ENCODE data around the gene PSAPL1. TPM values are rescaled to one million over a fixed set of nuclear protein-coding genes. Genes with fewer than 3 reads are reported as not detected.

The PSAPL1 gene
- total and polyA plus RNA-seq, 4 donors: not detected

DNA sequence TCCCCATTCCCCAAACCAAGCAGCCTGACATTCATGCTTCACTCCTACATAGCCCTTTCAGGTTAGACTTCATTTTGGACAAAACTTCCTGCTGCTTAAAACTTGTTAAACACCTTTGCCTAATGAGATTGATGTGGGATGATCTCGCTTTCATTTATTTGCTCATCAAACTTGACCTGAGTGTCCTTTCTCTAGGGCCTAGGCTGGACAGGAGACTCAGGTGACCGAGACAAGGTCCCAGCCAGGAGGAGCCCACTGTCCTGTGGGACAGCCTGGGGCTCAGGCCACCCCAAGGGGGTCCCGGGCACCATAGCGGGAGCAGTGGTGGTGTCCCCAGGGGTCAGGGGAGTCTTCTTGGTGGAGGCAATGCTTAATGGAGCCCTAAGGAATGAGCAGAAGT lies 23.7 kb upstream of the PSAPL1 start:
- Histone ChIP-seq H3K36me3 (ENCODE audit: control insufficient read depth in 4 of 4, insufficient read depth in 3 of 4, low read depth in 1 of 4, low read length in 3 of 4) (no peaks in the 10 kb centered on the region), H3K4me1 (ENCODE audit: control insufficient read depth in 4 of 4, insufficient read depth in 4 of 4, low read length in 3 of 4) (peaks cover 0 to 15% (median 8%) of the 10 kb centered on the region in 4 donors), H3K9me3 (ENCODE audit: control insufficient read depth in 4 of 4, low read length in 3 of 4) (no peaks in the 10 kb centered on the region), H3K27me3 (ENCODE audit: control insufficient read depth in 4 of 4, insufficient read depth in 4 of 4, low read length in 3 of 4) (no peaks in the 10 kb centered on the region), H3K9ac (ENCODE audit: low read depth in 1 of 2, low read length in 2 of 2) (no peak overlapping the region), H3K27ac (ENCODE audit: low read depth in 1 of 2, low read length in 2 of 2) (no peak overlapping the region), H3K4me3 (ENCODE audit: low read depth in 1 of 3, low read length in 3 of 3) (no peak overlapping the region)
- no peak for DNase-seq (ENCODE audit: low spot score)
- TF ChIP-seq HNF4A (conservative IDR thresholded peaks at IDR 0.05): no peak
- no peak for TF ChIP-seq FOXA2 (IDR thresholded peaks at IDR 0.05)
- TF ChIP-seq, protein P1, sequence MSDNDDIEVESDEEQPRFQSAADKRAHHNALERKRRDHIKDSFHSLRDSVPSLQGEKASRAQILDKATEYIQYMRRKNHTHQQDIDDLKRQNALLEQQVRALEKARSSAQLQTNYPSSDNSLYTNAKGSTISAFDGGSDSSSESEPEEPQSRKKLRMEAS (IDR thresholded peaks at IDR 0.05): no peak
- TF ChIP-seq EGR1 (IDR thresholded peaks at IDR 0.05; ENCODE audit: low read depth in 2 of 2): no peak
- no peak for TF ChIP-seq GABPA (IDR thresholded peaks at IDR 0.05 in 1 of 2, conservative IDR thresholded peaks at IDR 0.05 in 1 of 2)
- TF ChIP-seq JUND (IDR thresholded peaks at IDR 0.05): no peak
- no peak for TF ChIP-seq HNF4G (IDR thresholded peaks at IDR 0.05)
- TF ChIP-seq SP1 (IDR thresholded peaks at IDR 0.05): no peak
- TF ChIP-seq, protein P2, sequence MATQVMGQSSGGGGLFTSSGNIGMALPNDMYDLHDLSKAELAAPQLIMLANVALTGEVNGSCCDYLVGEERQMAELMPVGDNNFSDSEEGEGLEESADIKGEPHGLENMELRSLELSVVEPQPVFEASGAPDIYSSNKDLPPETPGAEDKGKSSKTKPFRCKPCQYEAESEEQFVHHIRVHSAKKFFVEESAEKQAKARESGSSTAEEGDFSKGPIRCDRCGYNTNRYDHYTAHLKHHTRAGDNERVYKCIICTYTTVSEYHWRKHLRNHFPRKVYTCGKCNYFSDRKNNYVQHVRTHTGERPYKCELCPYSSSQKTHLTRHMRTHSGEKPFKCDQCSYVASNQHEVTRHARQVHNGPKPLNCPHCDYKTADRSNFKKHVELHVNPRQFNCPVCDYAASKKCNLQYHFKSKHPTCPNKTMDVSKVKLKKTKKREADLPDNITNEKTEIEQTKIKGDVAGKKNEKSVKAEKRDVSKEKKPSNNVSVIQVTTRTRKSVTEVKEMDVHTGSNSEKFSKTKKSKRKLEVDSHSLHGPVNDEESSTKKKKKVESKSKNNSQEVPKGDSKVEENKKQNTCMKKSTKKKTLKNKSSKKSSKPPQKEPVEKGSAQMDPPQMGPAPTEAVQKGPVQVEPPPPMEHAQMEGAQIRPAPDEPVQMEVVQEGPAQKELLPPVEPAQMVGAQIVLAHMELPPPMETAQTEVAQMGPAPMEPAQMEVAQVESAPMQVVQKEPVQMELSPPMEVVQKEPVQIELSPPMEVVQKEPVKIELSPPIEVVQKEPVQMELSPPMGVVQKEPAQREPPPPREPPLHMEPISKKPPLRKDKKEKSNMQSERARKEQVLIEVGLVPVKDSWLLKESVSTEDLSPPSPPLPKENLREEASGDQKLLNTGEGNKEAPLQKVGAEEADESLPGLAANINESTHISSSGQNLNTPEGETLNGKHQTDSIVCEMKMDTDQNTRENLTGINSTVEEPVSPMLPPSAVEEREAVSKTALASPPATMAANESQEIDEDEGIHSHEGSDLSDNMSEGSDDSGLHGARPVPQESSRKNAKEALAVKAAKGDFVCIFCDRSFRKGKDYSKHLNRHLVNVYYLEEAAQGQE (IDR thresholded peaks at IDR 0.05): no peak
- TF ChIP-seq, protein P3, sequence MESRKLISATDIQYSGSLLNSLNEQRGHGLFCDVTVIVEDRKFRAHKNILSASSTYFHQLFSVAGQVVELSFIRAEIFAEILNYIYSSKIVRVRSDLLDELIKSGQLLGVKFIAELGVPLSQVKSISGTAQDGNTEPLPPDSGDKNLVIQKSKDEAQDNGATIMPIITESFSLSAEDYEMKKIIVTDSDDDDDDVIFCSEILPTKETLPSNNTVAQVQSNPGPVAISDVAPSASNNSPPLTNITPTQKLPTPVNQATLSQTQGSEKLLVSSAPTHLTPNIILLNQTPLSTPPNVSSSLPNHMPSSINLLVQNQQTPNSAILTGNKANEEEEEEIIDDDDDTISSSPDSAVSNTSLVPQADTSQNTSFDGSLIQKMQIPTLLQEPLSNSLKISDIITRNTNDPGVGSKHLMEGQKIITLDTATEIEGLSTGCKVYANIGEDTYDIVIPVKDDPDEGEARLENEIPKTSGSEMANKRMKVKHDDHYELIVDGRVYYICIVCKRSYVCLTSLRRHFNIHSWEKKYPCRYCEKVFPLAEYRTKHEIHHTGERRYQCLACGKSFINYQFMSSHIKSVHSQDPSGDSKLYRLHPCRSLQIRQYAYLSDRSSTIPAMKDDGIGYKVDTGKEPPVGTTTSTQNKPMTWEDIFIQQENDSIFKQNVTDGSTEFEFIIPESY (IDR thresholded peaks at IDR 0.05): no peak
- no peak for TF ChIP-seq YY1 (IDR thresholded peaks at IDR 0.05)
- TF ChIP-seq TAF1 (conservative IDR thresholded peaks at IDR 0.05): no peak
- TF ChIP-seq FOXA1 (IDR thresholded peaks at IDR 0.05): no peak
- TF ChIP-seq, protein P4, sequence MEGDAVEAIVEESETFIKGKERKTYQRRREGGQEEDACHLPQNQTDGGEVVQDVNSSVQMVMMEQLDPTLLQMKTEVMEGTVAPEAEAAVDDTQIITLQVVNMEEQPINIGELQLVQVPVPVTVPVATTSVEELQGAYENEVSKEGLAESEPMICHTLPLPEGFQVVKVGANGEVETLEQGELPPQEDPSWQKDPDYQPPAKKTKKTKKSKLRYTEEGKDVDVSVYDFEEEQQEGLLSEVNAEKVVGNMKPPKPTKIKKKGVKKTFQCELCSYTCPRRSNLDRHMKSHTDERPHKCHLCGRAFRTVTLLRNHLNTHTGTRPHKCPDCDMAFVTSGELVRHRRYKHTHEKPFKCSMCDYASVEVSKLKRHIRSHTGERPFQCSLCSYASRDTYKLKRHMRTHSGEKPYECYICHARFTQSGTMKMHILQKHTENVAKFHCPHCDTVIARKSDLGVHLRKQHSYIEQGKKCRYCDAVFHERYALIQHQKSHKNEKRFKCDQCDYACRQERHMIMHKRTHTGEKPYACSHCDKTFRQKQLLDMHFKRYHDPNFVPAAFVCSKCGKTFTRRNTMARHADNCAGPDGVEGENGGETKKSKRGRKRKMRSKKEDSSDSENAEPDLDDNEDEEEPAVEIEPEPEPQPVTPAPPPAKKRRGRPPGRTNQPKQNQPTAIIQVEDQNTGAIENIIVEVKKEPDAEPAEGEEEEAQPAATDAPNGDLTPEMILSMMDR (IDR thresholded peaks at IDR 0.05; ENCODE audit: low read depth, low read length, missing input control): no peak
- TF ChIP-seq, protein P5, sequence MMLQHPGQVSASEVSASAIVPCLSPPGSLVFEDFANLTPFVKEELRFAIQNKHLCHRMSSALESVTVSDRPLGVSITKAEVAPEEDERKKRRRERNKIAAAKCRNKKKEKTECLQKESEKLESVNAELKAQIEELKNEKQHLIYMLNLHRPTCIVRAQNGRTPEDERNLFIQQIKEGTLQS (IDR thresholded peaks at IDR 0.05): no peak
- TF ChIP-seq RXRA (IDR thresholded peaks at IDR 0.05): no peak
- TF ChIP-seq RAD21 (IDR thresholded peaks at IDR 0.05): no peak
- no peak for TF ChIP-seq NR2F2 (IDR thresholded peaks at IDR 0.05)
- 91% methylated on average over 4 of the region's 4 CpGs for WGBS

Data from liver (tissue), 9 donors.